HG03280 (cell line): Measurements from ENCODE around the gene SETD7.
A peak's percentile ranks its signal among the peaks of the same experiment; 100 is the strongest.

Experiments used
- ATAC-seq: cut with Tn5 transposase; IDR thresholded peaks from one replicate; pipeline ENCODE4 v1.9.1; 2021; ENCODE audit warnings: mild to moderate bottlenecking, moderate library complexity; ENCODE audit not compliant: unreplicated experiment

The SETD7 gene

GRCh38 chr4:139575072-139575471, 19.1 kb upstream of the SETD7 start:
- ATAC-seq: no peak

DNA sequence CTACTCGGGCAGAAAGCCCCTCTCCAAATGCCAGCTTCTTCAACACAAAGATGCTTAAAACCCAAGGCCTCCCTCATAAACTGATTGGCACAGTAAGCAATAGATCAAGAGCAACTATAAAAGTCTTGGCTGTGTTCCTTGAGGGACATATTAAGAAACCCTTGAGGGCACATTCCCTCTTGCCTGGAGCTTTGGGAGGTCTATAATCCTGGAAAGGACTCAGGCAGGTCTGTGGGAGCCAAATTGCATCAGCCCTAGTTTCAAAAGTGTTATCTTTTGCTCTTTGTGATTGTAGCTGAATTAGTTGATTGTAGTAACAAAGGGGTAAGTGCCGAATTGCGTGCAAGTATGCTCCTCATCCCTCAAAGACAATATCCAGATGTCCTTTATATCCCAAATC, 18.6 kb upstream of the SETD7 start:
- no peak for ATAC-seq

GRCh38 chr4:139568206-139568955, 12.4 kb upstream of the SETD7 start:
- no peak for ATAC-seq

- ATAC-seq: no peak
Measured at GRCh38 chr4:139567159-139567870, 11.3 kb upstream of the SETD7 start.

DNA sequence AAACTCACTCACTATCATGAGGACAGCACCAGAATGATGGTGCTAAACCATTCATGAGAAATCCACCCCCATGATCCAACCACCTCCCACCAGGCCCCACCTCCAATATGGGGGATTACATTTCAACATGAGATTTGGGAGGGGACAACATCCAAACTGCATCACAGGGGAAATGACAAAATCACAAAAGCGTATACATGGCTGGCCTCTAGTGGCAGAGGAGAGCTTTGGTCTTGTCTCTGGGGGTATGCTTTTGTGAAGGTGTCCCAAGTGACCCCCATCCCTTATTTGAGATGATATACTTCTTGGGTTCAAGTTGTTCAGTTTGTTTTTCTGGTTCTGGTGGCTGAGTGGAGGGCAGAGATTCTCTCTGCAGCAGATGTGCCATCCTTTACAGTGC, 8.5 kb upstream of the SETD7 start:
- no peak for ATAC-seq

- no peak for ATAC-seq
Measured at GRCh38 chr4:139563515-139563914, 7.5 kb upstream of the SETD7 start.

- no peak for ATAC-seq
Measured at GRCh38 chr4:139562839-139563238, 6.8 kb upstream of the SETD7 start.

DNA sequence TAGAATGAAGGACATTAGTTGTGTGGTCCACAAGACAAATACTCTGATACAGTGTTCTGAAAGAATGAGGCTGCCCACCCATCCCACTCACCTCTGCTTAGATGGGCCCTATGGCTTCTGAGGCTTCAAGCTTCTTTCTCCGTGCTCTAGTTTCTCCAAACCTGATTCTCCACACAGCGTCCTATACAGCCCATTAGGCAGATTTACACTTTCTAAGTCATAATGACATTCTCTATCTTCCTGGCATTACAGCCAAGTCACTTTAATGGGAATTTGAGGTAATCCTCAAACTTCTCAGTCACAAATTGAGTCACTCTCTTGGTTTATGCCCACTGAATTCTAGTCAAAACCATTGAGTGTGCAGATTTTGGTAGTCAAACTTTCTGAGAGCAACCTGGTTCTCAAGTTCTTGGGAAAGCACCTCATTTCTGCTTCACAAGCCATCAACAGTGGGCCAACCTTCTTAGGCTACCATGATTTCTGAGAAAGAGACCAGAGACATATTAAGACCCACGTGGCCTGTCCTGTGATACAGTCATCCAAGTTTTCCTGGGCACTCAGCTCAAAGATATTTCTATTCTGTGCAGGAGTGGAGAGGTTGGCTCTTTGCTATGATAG, 6.2 kb upstream of the SETD7 start:
- ATAC-seq: no peak

GRCh38 chr4:139560406-139561104, 4.5 kb upstream of the SETD7 start:
- ATAC-seq: no peak

DNA sequence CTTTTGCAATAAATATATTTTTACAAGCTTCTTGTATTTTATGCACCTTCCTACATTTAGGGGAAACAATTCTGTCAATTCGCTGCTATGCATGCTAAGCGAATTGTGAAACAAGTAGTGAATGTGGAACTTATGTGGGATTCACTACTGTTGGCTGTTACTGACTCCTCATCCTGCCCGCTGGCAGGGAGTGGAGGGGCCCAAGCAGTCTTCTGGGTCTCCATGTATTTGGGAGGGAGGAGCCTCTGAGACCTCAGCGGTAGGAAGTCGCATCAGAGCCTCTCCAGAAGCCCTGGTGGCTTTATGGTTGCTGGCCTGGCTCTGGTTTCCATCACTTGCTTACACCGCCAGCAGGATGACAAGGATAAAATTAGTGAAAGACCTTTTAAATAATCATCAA, 3.7 kb upstream of the SETD7 start:
- ATAC-seq: no peak

GRCh38 chr4:139559089-139559479, 3.1 kb upstream of the SETD7 start:
- ATAC-seq: no peak

DNA sequence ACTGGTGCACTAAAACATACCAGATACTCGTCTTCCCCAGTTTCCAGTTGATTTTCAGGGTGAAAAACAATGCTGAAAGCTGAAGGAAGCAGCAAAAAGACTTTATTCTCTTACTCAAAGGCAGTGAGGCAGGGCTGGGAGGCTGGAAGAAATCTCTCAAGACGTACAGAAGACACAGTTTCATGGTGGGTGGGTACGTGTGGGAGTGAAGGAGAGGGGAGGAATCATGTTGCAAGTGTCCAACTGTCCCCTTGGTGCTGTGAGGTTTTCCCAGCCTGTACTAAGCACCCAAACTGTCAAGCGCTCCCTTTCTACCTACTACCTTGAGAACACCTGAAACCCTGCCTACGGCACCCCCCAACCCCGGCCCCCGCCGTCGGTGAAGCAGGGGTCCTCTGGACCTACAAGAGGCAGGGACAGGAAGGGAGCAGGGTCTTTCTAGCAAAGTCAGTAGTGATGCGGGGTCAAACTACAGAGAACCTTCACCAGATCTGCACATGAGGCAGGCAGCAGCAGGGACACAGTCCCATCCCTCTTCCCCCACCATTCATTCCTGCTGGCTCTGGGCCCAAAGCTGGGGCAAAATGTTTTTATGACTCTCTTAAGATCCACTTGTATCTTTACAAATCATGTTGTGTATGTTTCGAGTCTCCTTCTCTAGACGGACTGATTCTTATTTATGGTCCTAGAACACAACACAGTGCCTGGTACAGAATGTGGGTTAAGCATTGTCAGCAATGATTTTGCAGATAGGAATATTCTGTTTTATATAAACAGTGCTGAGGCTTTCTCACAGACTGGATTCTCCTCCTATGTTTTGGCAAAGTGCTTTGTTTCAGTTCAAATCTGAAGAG, 2.4 kb upstream of the SETD7 start:
- no peak for ATAC-seq

DNA sequence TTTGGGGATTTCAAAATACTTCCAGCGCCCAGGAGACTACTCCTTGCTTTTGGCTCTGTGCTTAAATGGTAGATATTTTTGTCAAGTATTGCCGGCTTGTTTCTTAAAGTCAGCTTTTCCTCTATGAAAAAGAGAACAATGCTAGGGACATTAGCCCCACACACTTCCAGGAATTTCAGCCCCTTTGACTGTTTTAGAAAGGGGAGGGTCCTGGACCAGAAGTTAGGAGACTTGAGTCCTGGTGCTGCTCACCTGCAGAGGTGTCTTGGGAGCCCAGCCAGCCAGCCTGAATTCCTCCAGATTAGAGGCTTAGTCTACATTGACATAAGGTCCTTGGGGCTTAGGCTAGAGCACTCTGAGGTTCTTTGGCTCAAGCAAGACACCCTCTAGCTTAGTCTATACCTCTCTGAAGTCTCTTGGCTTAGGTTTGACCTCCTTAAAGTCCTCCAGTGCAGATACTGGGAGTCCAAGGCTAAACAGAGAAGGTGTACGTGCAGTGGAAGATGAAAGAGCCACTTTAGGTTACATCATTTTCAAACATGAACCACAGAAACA, 1.6 kb upstream of the SETD7 start:
- ATAC-seq: no peak

DNA sequence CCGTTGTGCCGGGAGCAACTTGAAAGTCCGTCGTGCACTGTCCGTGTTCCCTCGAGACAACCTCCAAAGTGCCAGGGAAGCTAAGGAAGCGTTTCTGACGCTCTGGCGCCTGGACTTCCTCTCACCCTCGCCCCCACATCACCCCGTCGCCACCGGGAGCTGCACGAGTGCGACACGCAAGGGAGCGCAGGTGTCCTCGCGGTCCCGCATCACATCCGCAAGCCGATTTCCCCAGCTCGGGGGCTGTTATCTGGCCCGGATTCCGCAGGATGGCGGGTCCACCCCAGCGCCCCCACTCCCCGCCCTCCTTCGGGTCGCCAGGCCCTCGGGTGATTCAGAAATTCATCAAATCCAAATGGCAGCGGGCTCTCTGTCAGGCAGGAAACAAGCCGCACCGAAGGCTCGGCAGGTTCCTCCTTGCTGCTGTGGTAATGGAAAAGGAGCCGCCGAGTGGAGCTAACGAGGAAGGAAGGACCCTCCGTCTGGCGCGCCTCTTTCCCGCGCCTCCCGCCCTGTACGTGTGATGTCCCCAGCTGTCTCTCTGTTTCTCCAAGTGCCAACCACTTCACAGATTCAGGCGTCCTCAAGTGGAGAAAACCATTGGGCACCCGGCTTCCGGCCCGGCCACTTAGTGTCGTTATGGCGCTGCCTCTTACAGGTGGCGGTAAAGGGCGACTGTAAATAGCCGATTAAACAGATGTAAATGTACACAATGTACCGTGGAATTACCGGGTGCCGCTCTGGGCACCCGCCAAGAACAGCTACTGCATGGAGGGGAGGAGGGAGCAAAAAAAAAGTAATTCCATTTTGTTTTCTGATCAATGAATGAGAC, 921 bp upstream of the SETD7 start:
- peak; percentile 11 for ATAC-seq

DNA sequence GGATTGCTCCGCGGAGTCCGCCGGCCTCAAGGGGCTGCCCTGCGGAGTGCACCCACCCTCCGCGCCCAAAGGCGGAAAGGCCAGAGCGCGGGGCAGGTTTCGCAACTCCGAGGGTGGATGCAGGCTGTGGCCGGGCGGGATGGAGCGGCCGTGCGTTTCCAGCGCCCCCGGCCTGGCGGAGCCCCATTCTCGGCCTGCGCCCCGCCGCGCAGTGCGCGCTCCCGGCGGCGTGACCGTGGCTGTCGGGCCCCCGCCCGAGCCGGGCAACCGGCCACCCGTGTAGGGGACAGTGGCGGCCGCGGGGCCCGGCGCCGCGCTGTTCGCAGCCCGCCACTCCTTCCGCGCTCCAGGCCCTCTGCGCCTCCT, 331 bp downstream of the SETD7 start:
- ATAC-seq: peak; percentile 21

DNA sequence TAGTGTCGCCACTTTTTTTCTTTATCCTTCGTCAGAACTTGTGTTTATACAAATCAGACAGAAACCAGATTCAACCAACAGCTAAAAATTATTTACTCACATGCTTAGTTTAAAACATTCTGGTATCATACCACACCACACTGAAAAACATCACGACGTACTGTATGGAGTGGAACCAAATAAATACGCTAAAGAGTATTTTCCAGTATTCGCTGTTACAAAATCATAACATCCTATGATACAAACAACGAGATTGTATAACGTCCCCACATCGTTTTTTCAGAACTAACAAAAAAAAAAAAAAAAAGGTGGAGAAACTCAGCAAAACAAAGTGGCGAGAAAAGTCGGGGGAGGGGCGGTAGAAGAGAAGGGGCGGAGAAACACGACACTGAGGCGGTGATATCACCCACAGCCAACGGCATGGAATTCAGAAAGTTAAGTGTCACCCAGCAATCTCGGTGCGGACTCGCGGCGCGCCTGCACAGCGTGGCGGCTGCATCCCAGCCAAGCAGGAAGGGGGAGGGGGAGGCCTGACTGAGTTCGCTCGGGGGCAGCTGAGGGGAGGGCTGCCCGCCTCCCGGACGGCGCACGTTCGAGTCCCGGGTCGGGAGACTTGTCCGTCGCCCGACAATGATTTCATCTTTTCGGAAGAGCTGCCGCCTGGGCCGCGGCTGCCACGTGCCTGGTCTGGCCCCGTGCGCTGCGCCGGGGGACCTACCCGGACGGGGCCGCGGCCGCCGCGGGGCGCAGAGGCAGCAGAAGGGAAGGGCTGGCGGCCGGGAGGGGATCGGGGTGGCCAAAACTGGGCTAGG, 920 bp downstream of the SETD7 start:
- peak; percentile 49 for ATAC-seq

DNA sequence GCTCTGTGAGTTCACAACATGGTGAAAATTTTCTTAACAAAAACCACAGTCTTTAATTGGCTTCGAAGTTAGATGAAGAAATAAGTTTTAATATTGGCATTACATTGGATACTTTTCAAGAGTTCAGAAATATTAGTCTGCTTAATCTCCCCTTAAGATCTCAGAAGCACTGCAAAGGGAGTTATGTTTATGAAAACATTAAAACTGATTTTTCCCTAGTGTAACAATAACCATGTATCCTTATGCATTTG, 1.5 kb downstream of the SETD7 start:
- no peak for ATAC-seq

DNA sequence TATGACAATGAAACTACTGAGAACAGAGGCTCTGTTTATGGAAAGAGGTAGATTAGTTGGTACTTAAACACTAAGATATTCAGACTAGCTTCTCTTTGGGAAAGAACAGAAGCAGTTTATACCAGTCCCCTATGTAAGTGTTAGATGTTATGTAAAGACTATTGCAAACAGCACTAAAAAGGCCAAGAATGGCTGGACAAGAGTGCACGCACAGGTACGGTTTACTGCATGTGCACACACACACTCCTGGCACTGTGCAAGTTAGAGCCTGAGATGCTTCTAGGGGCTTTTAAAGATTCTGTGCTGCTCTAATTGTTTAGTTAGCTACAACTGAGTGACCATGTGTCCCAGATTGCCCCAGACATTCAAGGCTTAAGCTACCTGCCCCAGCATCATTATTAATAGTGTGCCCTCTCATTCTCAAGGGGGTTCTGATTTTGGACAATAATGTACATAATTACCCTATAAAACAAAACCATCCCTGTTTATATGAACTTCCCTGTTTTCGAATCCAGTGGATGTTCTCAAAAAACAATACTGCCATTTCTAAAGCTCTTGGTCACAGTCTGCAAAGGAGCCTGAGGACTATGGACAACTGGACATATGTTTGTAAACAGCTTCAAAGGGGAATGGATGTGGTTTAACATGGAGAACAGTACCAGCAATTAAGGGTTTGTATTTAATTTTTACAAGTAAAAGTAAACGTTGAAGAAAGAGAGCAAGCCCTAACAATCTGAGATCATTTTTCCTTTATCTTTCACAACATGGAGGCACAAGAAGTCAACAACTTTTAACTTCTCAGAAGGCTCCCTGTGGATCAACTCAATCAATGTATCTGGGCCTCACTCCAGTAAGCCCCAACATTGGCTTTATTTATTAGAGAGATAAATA, 2.0 kb downstream of the SETD7 start:
- ATAC-seq: no peak
